Ascending aorta (tissue), 2 donors: Measurements from ENCODE around the gene TOLLIP. TPM values are rescaled to one million over a fixed set of nuclear protein-coding genes. Genes with fewer than 3 reads are reported as not detected.

Experiments
- DNase-seq, 2 donors: peaks; one replicate each; pipeline ENCODE4 v3.0.0-alpha.2; 2019; ENCODE audit warnings: low spot score in 2 of 2
- H3K27ac ChIP-seq, 2 donors: fragments of 200-600 bp; sonication (generic); one replicate each; pipeline ENCODE4 v1.5.1; 2016 to 2017; ENCODE audit warnings: mild to moderate bottlenecking in 1 of 2
- H3K27me3 ChIP-seq: fragments of 200-600 bp; sonication (generic); one replicate; pipeline ENCODE4 v1.5.1; 2017
- H3K36me3 ChIP-seq, 2 donors: fragments of 200-600 bp; sonication (generic); one replicate each; pipeline ENCODE4 v1.5.1; 2016
- H3K4me1 ChIP-seq, 2 donors: fragments of 200-600 bp; sonication (generic); one replicate each; pipeline ENCODE4 v1.5.1; 2016 to 2017; ENCODE audit warnings: mild to moderate bottlenecking in 1 of 2
- H3K4me3 ChIP-seq, 2 donors: fragments of 200-600 bp; sonication (generic); one replicate each; pipeline ENCODE4 v1.5.1; 2016 to 2017; ENCODE audit warnings: mild to moderate bottlenecking in 1 of 2
- H3K9me3 ChIP-seq, 2 donors: fragments of 200-600 bp; sonication (generic); one replicate each; pipeline ENCODE4 v1.5.1; 2016
- CTCF ChIP-seq, 3 experiments: fragments of 200-600 bp in 2 of 3; fragments of 450-650 bp in 1 of 3; sonication (generic) in 2 of 3; IDR thresholded peaks; one replicate each; pipeline ENCODE4 v1.5.1; 2016 to 2019; ENCODE audit warnings: antibody characterized with exemption in 3 of 3, mild to moderate bottlenecking in 1 of 3, moderate library complexity in 1 of 3
- intact Hi-C: fragments of 100-400 bp; cut with DNase I; formaldehyde crosslinking; loops from one replicate; pipeline ENCODE4 v1.15.1; 2023
- total RNA-seq: library from RNA; depleted of rRNA; stranded (reverse); fragments of >200 nt; gene quantifications from one replicate; pipeline ENCODE4 v1.1.0, GENCODE V29; 2016

TOLLIP gene
- total RNA-seq, 1 donor from 2014 or later = 63.0 TPM

GRCh38 chr11:1283091-1283511, 26.3 kb downstream of the TOLLIP start:
- no peak for DNase-seq
- H3K4me1 ChIP-seq = no peaks in the 10 kb centered on the region
- no peak for TF ChIP-seq CTCF (IDR thresholded peaks at IDR 0.05)
- H3K27ac ChIP-seq = no peak overlapping the region
- H3K4me3 ChIP-seq = no peak overlapping the region
- no peaks in the 10 kb centered on the region for H3K9me3 ChIP-seq
- H3K27me3 ChIP-seq = no peaks in the 10 kb centered on the region
- peaks cover 71 to 87% of the 10 kb centered on the region in 2 donors for H3K36me3 ChIP-seq
- intact Hi-C loops = no loop called here

- Histone ChIP-seq H3K36me3 (peaks cover 71 to 86% of the 10 kb centered on the region in 2 donors), H3K9me3 (no peaks in the 10 kb centered on the region), H3K27ac (no peak overlapping the region), H3K4me3 (no peak overlapping the region), H3K4me1 (peaks cover 1 to 2% of the 10 kb centered on the region in 2 donors), H3K27me3 (no peaks in the 10 kb centered on the region)
- no peak for DNase-seq
- intact Hi-C loops = no loop called here
- no peak for TF ChIP-seq CTCF (IDR thresholded peaks at IDR 0.05)
These were observed 27.5 kb downstream of the TOLLIP start for GRCh38 chr11:1281974-1282365.

- H3K9me3 ChIP-seq = no peaks in the 10 kb centered on the region
- no peak for DNase-seq
- no peak overlapping the region for H3K4me3 ChIP-seq
- no peak for TF ChIP-seq CTCF (IDR thresholded peaks at IDR 0.05)
- H3K27me3 ChIP-seq = no peaks in the 10 kb centered on the region
- peaks cover 5 to 6% of the 10 kb centered on the region in 2 donors for H3K4me1 ChIP-seq
- intact Hi-C loops = no loop called here
- peaks cover 71 to 85% of the 10 kb centered on the region in 2 donors for H3K36me3 ChIP-seq
- no peak overlapping the region for H3K27ac ChIP-seq
These were observed 28.0 kb downstream of the TOLLIP start for GRCh38 chr11:1281326-1281973.

- peaks cover 5 to 12% of the 10 kb centered on the region in 2 donors for H3K4me1 ChIP-seq
- H3K9me3 ChIP-seq = no peaks in the 10 kb centered on the region
- peaks cover 60 to 81% of the 10 kb centered on the region in 2 donors for H3K36me3 ChIP-seq
- DNase-seq = no peak
- no peaks in the 10 kb centered on the region for H3K27me3 ChIP-seq
- TF ChIP-seq CTCF (IDR thresholded peaks at IDR 0.05) = no peak
- intact Hi-C loops = no loop called here
- no peak overlapping the region for H3K27ac ChIP-seq
- no peak overlapping the region for H3K4me3 ChIP-seq
These were observed 29.1 kb downstream of the TOLLIP start for GRCh38 chr11:1280116-1281035.

- intact Hi-C loops = no loop called here
- no peak overlapping the region for H3K4me3 ChIP-seq
These were observed 29.8 kb downstream of the TOLLIP start for GRCh38 chr11:1279674-1280055.

More at GRCh38 chr11:1279674-1280055, 29.8 kb downstream of the TOLLIP start:
- Histone ChIP-seq H3K27ac (no peak overlapping the region), H3K36me3 (peaks cover 56 to 81% of the 10 kb centered on the region in 2 donors), H3K9me3 (no peaks in the 10 kb centered on the region), H3K4me1 (peaks cover 5 to 12% of the 10 kb centered on the region in 2 donors), H3K27me3 (no peaks in the 10 kb centered on the region)
- TF ChIP-seq CTCF (IDR thresholded peaks at IDR 0.05) = no peak
- DNase-seq = no peak
